ENCODE data around the gene VKORC1L1.
"Not testable (repeated sequence)": the region's sequence is repeated elsewhere in the genome, so short reads cannot be mapped to it uniquely, and the experiment has no call there.

VKORC1L1 gene

GRCh38 chr7:65978891-65979582 lies 106.2 kb downstream of the VKORC1L1 start:
- no peak for DNase-seq (ENCODE audit: low spot score)

DNA sequence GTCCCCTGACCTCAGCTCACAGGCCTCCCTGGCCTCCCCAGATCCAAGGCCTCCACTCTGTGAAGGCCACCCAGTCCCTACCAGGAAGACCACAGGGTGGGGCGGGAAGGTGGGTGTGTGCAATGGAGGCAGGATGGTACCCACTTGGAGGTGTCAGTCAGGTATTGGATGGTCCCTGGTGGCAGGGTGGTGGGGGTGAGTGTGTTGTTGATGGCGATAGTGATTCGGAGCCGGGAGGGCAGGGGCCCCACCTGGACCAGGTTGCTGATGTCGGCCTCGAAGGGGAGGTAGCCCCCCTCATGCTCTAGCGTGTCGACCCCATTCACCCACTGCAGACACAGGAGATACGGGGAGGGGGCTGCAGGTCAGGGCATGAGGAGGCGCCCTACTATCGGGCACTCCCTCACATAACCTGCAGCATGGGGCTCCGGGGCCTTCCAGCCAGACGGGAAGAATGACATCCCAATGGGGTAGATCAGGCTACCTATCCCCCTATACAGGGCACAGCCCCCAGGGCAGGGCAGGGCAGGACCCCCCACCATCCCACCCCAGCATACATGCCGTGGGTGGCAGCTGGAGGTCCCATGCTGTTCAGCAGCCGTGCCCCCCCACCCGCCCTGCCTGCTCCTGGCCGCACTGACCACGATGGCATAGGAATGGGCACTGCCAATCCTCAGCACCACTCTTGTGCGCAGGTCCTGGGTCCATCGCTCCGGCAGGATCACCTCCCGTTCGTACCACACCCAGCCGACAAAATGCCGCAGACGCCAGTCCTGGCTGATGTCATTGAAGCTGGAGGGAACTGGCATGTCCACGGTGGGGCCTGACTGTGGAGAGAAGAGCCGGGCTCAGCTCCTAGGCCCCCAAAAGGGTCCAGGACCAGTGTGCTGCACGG lies 107.0 kb downstream of the VKORC1L1 start:
- DNase-seq (ENCODE audit: low spot score) = no peak

DNA sequence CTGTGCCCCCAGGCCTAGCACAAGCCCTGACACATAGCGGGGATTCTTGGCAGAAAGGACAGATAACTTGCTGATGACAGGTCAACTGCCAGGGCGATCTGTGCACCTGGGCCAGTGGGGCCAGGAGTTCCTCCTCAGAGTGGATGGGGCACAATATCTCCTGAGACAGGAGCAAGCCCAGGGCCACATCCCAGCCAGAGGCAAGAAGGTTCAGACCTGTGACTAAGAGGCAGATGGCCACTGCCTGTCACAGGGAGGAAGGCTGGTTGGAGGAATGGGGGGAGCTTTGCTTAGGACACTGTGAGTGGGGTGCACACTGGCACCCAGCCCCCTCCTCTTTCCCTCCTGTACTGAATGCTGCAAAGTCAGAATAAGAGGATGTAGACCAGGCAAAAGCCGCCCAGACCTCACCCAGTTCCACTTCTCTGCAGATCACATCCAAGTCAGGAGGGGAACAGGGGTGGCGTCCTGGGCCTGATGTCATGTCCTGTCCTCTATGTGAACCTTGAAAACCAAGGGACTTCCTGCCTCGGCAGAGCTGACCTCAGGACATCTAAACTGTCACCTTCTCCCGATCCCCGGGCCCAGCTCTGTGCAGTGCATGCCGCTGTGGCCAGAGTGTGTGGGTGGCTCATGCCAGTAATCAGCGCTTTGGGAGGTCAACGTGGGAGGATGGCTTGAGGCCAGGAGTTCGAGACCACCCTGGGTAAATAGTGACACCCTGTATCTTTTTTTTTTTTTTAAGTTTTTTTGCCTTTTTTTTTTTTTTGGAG lies 107.8 kb downstream of the VKORC1L1 start:
- peak; percentile 57 for DNase-seq (ENCODE audit: low spot score)

GRCh38 chr7:65981965-65982792 lies 109.3 kb downstream of the VKORC1L1 start, which contains the start of gene GUSB:
TSS of gene GUSB (minus strand) at chr7:65982213. CDS start at chr7:65982183, 30 bp downstream.
- DNase-seq (ENCODE audit: low spot score) = peak; percentile 83

DNA sequence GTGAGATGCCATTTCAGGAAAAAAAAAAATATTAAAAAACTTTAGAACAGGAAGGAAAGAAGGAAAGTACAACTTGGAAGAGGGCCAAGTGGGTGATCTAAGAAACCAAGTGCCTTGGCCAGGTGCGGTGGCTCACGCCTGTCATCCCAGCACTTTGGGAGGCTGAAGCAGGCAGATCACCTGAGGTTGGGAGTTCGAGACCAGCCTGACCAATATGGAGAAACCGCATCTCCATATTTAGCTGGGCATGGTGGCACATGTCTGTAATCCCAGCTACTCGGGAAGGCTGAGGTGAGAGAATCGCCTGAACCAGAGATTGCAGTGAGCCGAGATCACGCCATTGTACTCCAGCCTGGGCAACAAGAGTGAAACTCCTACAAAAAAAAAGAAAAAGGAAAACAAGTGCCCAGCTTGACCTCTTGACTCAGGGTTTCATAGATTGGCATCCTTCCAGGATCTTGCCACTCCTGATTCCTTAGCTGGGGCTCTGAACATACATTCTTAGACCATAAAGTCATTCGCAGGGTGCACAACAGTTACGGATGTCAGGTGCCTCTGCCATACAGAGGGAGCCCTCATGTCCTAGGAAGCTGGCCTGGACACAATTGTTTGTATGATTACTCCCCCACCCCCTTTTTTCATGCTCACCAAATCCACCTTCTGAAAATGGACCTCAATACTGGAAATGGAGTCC lies 111.2 kb downstream of the VKORC1L1 start:
- no peak for DNase-seq (ENCODE audit: low spot score)

DNA sequence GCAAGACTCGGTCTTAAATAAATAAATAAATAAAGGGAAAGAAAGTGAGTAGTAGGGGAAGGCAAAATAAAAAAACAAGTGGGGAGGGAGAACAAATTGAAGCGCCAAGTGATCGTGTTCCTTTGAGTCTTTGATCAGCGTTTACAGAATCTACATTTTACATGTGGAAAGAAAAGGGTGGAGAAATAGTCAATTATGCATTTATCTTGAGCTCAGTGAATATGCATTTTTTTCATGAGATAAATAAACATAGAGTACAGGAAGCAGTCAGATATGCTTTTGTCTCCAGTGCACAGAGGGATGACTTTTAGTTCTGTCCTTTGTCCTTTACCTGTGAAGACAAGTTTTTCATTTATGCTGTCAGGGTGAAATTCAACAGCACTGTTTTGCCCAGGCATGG lies 115.2 kb downstream of the VKORC1L1 start:
- DNase-seq (ENCODE audit: low spot score) = no peak

DNA sequence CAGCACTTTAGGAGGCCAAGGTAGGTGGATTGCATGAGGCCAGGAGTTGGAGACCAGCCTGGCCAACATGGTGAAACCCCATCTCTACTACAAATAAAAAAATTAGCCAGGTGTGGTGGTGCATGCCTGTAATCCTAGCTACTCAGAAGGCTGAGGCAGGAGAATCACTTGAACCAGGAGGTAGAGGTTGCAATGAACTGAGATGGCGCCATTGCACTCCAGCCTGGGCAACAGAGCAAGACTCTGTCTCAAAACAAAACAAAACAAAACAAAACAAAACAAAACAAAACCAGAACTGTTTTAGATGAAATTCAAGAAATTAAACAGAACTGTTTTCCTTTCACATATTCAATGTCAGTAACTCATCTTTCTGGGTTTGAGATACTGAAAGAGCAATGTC lies 115.6 kb downstream of the VKORC1L1 start:
- DNase-seq (ENCODE audit: low spot score) = not testable (repeated sequence)

- DNase-seq (ENCODE audit: low spot score) = no peak
These were observed 116.8 kb downstream of the VKORC1L1 start for GRCh38 chr7:65989694-65990080.

GRCh38 chr7:65991829-65992228 lies 119.0 kb downstream of the VKORC1L1 start:
- DNase-seq (ENCODE audit: low spot score) = not testable (repeated sequence)

GRCh38 chr7:65992526-65992925 lies 119.7 kb downstream of the VKORC1L1 start:
- no peak for DNase-seq (ENCODE audit: low spot score)

DNA sequence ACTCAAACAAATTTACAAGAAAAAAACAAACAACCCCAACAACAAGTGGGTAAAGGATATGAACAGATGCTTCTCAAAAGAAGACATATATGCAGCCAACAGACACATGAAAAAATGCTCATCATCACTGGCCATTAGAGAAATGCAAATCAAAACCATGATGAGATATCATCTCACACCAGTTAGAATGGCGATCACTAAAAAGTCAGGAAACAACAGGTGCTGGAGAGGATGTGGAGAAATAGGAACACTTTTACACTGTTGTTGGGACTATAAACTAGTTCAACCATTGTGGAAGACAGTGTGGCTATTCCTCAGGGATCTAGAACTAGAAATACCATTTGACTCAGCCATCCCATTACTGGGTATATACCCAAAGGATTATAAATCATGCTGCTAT lies 122.1 kb downstream of the VKORC1L1 start:
- not testable (repeated sequence) for DNase-seq (ENCODE audit: low spot score)

- not testable (repeated sequence) for DNase-seq (ENCODE audit: low spot score)
These were observed 128.0 kb downstream of the VKORC1L1 start for GRCh38 chr7:66000823-66001417.

DNA sequence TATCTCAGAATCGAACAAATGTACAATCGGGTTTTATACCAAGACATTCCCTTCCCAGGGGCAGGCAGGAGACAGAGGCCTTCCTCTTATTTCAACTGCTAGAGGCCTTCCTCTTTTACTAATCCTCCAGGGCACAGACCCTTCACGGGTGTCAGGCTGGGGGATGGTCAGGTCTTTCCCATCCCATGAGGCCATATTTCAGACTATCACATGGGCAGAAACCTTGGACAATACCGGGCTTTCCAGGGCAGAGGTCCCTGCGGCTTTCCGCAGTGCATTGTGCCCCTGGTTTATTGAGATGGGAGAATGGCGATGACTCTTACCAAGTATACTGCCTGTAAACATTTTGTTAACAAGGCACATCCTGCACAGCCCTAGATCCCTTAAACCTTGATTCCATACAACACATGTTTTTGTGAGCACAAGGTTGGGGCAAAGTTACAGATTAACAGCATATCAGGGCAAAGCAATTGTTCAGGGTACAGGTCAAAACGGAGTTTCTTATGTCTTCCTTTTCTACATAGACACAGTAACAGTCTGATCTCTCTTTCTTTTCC lies 132.3 kb downstream of the VKORC1L1 start:
- not testable (repeated sequence) for DNase-seq (ENCODE audit: low spot score)

GRCh38 chr7:66007232-66007631 lies 134.4 kb downstream of the VKORC1L1 start:
- no peak for DNase-seq (ENCODE audit: low spot score)
